SK-N-SH (cell line): Measurements from ENCODE around the gene RPL10. TPM values are rescaled to one million over a fixed set of nuclear protein-coding genes. Genes with fewer than 3 reads are reported as not detected.

Source experiments
- CTCF ChIA-PET: fragments of 300-600, 350-600 bp; formaldehyde crosslinking; extraction: SDS; loops from one replicate; lab custom pipeline; 2021; lab: Yijun Ruan, JAX
- POLR2A ChIA-PET: fragments of 350-600 bp; sonication (Branson Sonifier 250); formaldehyde crosslinking; extraction: SDS; loops from one replicate; lab custom pipeline; 2020; ENCODE audit warnings: antibody characterized with exemption, inconsistent platforms; lab: Yijun Ruan, JAX
- DNase-seq: peaks from one replicate; pipeline ENCODE4 v3.0.0; 2012
- H2AFZ ChIP-seq: fragments of 200-600 bp; sonication (generic); 2 replicates; pipeline ENCODE4 v1.8.1; 2016; ENCODE audit warnings: antibody characterized with exemption, mild to moderate bottlenecking, low read depth
- H3F3A ChIP-seq: fragments of 200-600 bp; sonication (generic); replicated peaks from 2 replicates; pipeline ENCODE3; 2016; ENCODE audit warnings: antibody characterized with exemption, mild to moderate bottlenecking; ENCODE audit not compliant: insufficient read depth
- H3K27ac ChIP-seq, 2 experiments: fragments of 200-500 bp in 1 of 2; fragments of 200-600 bp in 1 of 2; sonication (Bioruptor generic) in 1 of 2; sonication (generic), shearing (Covaris generic) in 1 of 2; 2 replicates each; pipeline versions ENCODE4 v1.5.1 to v1.6.1; 2014 to 2016; ENCODE audit warnings: low read depth in 2 of 2, inconsistent platforms in 1 of 2, low read length in 1 of 2, mild to moderate bottlenecking in 1 of 2, mixed read lengths in 1 of 2
- H3K27me3 ChIP-seq: fragments of 200-600 bp; sonication (generic), shearing (Covaris generic); 2 replicates; pipeline ENCODE4 v1.6.1; 2016; ENCODE audit warnings: mixed run types; ENCODE audit not compliant: insufficient read depth
- H3K36me3 ChIP-seq, 2 experiments: fragments of 200-500 bp in 1 of 2; fragments of 200-600 bp in 1 of 2; sonication (Bioruptor generic) in 1 of 2; sonication (generic) in 1 of 2; replicated peaks in 1 of 2; 2 replicates each; pipeline versions ENCODE3 to v1.5.1; 2014 to 2016; ENCODE audit warnings: low read length in 1 of 2, mild to moderate bottlenecking in 1 of 2; ENCODE audit not compliant: insufficient read depth in 2 of 2, control insufficient read depth in 1 of 2
- H3K4me1 ChIP-seq, 2 experiments: fragments of 200-500 bp in 1 of 2; fragments of 200-600 bp in 1 of 2; sonication (Bioruptor generic) in 1 of 2; sonication (generic), shearing (Covaris generic) in 1 of 2; 2 replicates each; pipeline versions ENCODE4 v1.5.1 to v1.6.1; 2014 to 2016; ENCODE audit warnings: low read depth in 1 of 2, low read length in 1 of 2, mixed run types in 1 of 2; ENCODE audit not compliant: insufficient read depth in 2 of 2, control insufficient read depth in 1 of 2
- H3K4me2 ChIP-seq: fragments of 200-600 bp; sonication (generic), shearing (Covaris generic); 2 replicates; pipeline ENCODE4 v1.6.1; 2017; ENCODE audit warnings: mixed run types
- H3K4me3 ChIP-seq, 2 experiments: fragments of 200-500 bp in 1 of 2; fragments of 200-600 bp in 1 of 2; sonication (Bioruptor generic) in 1 of 2; sonication (generic), shearing (Covaris generic) in 1 of 2; 2 replicates each; pipeline versions ENCODE4 v1.5.1 to v1.8.1; 2014 to 2016; ENCODE audit warnings: low read depth in 2 of 2, inconsistent platforms in 1 of 2, low read length in 1 of 2, mild to moderate bottlenecking in 1 of 2, mixed read lengths in 1 of 2, moderate library complexity in 1 of 2
- H3K79me2 ChIP-seq: fragments of 200-600 bp; sonication (generic); 2 replicates; pipeline ENCODE4 v1.8.1; 2017; ENCODE audit warnings: mild to moderate bottlenecking; ENCODE audit not compliant: insufficient read depth
- H3K9ac ChIP-seq: fragments of 200-600 bp; sonication (generic); 2 replicates; pipeline ENCODE4 v1.6.1; 2017; ENCODE audit warnings: mixed run types
- H3K9me2 ChIP-seq: fragments of 200-600 bp; sonication (generic); 2 replicates; pipeline ENCODE4 v1.6.1; 2017; ENCODE audit warnings: mixed run types
- H3K9me3 ChIP-seq: fragments of 200-600 bp; sonication (generic); 2 replicates; pipeline ENCODE4 v1.6.1; 2017; ENCODE audit warnings: mixed run types, mild to moderate bottlenecking, moderate library complexity
- H4K20me1 ChIP-seq: fragments of 200-600 bp; sonication (generic); 2 replicates; pipeline ENCODE4 v1.6.1; 2017; ENCODE audit warnings: mild to moderate bottlenecking, mixed run types; ENCODE audit not compliant: insufficient read depth
- FOSL2 ChIP-seq: IDR thresholded peaks from 2 replicates; pipeline ENCODE4 v1.4.0; 2012; ENCODE audit warnings: low read depth, mild to moderate bottlenecking, moderate library complexity, borderline replicate concordance
- FOXJ3 ChIP-seq: sonication (generic); formaldehyde crosslinking; IDR thresholded peaks from 2 replicates; pipeline ENCODE4 v1.5.1; 2020; ENCODE audit warnings: mild to moderate bottlenecking, missing genetic modification reagents
- FOXM1 ChIP-seq: IDR thresholded peaks from 2 replicates; pipeline ENCODE4 v1.4.0; 2012; ENCODE audit warnings: low read depth, mild to moderate bottlenecking
- JUND ChIP-seq: IDR thresholded peaks from 2 replicates; pipeline ENCODE4 v1.4.0; 2012
- MEF2A ChIP-seq: IDR thresholded peaks from 2 replicates; pipeline ENCODE4 v1.4.0; 2012; ENCODE audit warnings: low read depth, borderline replicate concordance
- MXI1 ChIP-seq: IDR thresholded peaks from 2 replicates; pipeline ENCODE4 v1.6.1; 2012; ENCODE audit warnings: mild to moderate bottlenecking, low read depth, low read length, improper control_type of control experiment
- RAD21 ChIP-seq: IDR thresholded peaks from 2 replicates; pipeline ENCODE4 v1.6.1; 2012; ENCODE audit warnings: mild to moderate bottlenecking, low read length
- RFX5 ChIP-seq: IDR thresholded peaks from 2 replicates; pipeline ENCODE4 v1.6.1; 2012; ENCODE audit warnings: mild to moderate bottlenecking, improper control_type of control experiment, low read length
- SMC3 ChIP-seq: IDR thresholded peaks from 2 replicates; pipeline ENCODE4 v1.6.1; 2012; ENCODE audit warnings: low read depth, low read length, improper control_type of control experiment
- WGBS: methylation state at CpG from one replicate; pipeline ENCODE4 v1.1.6; 2017; ENCODE audit warnings: low lambda C conversion rate; 5-methylcytosine and 5-hydroxymethylcytosine counted together
- polyA plus RNA-seq, 3 experiments: library from polyadenylated mRNA; depleted of rRNA; stranded (reverse); fragments of >200 nt; gene quantifications; 2 replicates each; pipeline ENCODE4 v1.2.3, GENCODE V29; 2012
- TF ChIP-seq, protein P1 (sequence below): fragments of 200-600 bp; sonication (generic); IDR thresholded peaks from 2 replicates; pipeline ENCODE4 v1.6.1; 2017; ENCODE audit warnings: antibody characterized with exemption, mild to moderate bottlenecking, moderate library complexity
- TF ChIP-seq, protein P2 (sequence below): fragments of 150-350 bp; IDR thresholded peaks from 2 replicates; pipeline ENCODE4 v1.6.1; 2016; ENCODE audit warnings: mild to moderate bottlenecking, low read depth, low read length
- TF ChIP-seq, protein P3 (sequence below): IDR thresholded peaks from 2 replicates; pipeline ENCODE4 v1.4.0; 2012; ENCODE audit warnings: low read depth, borderline replicate concordance

The RPL10 gene
- polyA plus RNA-seq, 1 of the 3 experiments (the other 2 are of a cell fraction) = 4,562 TPM

DNA sequence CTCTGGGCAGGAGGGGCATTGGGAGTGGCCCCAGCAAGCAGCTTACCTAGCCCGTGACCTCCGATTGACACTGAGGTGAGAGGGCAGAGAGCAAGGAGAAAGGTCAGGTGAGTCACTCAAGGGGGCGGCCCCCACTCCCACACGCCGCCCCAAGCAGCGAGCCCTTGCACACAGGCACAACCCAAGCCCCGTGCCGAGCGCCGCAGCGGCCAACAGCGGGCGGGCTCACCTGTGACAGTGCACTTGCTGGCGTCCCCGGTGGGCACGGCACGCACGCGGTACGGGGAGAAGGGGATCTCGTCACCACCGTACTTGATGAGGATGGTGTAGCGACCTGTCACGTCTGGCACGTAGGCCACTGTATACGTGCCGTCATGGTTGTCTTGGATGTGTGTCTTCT is 41.0 kb upstream of the RPL10 start:
- no peak overlapping the region for H3K4me3 ChIP-seq
- no peak for DNase-seq

DNA sequence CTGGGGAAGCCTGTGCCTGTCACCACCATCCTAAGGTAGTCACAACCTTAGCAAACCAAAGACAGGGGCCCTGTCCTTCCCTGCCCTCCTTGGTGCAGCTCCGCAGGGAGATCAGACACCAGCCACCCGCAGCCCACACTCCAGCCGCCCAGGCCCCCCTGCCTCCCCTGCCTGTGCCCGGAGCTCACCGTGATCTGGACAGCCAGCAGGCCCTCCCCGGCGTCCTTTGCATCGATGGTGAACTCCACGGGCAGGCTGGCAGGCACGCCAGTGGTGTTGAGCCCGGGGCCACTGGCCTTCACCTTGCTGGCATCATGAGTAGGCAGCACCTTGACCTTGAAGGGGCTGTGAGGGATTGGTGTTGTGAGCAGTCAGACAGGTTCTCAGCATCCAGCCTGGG is 40.2 kb upstream of the RPL10 start:
- TF ChIP-seq JUND = no peak
- no peak for DNase-seq
- H3K27ac ChIP-seq = no peak overlapping the region
- H3K36me3 ChIP-seq = peaks cover 3 to 72% of the 10 kb centered on the region in 2 experiments
- no peak overlapping the region for H2AFZ ChIP-seq
- H3K4me2 ChIP-seq = no peak overlapping the region
- no peaks in the 10 kb centered on the region for H3K9me2 ChIP-seq
- no peaks in the 10 kb centered on the region for H3K4me1 ChIP-seq
- H3K27me3 ChIP-seq = no peaks in the 10 kb centered on the region
- ChIA-PET POLR2A (interaction anchor here (1.9 kb wide), 1 partner anchor 12 kb away, joined by 4 read pairs; no protein-coding TSS in a partner anchor), CTCF (no interaction called here)
- peaks cover 57% of the 10 kb centered on the region for H3F3A ChIP-seq
- no peak overlapping the region for H3K9ac ChIP-seq
- peaks cover 63% of the 10 kb centered on the region for H3K79me2 ChIP-seq
- H3K4me3 ChIP-seq = no peak overlapping the region
- WGBS = 80% methylated on average over 1 of the region's 11 CpGs
- peaks cover 98% of the 10 kb centered on the region for H4K20me1 ChIP-seq
- H3K9me3 ChIP-seq = no peaks in the 10 kb centered on the region

More for the DNA sequence above, 41.0 kb upstream of the RPL10 start:
- H3F3A ChIP-seq = peaks cover 55% of the 10 kb centered on the region
- H3K79me2 ChIP-seq = peaks cover 55% of the 10 kb centered on the region
- H3K9ac ChIP-seq = no peak overlapping the region
- no peaks in the 10 kb centered on the region for H3K4me1 ChIP-seq
- TF ChIP-seq FOXJ3 (CRISPR knock-in tag) (no peak), RFX5 (no peak), MEF2A (no peak), MXI1 (no peak), SMC3 (no peak), FOXM1 (no peak), RAD21 (no peak), FOSL2 (no peak)
- TF ChIP-seq, protein P1, sequence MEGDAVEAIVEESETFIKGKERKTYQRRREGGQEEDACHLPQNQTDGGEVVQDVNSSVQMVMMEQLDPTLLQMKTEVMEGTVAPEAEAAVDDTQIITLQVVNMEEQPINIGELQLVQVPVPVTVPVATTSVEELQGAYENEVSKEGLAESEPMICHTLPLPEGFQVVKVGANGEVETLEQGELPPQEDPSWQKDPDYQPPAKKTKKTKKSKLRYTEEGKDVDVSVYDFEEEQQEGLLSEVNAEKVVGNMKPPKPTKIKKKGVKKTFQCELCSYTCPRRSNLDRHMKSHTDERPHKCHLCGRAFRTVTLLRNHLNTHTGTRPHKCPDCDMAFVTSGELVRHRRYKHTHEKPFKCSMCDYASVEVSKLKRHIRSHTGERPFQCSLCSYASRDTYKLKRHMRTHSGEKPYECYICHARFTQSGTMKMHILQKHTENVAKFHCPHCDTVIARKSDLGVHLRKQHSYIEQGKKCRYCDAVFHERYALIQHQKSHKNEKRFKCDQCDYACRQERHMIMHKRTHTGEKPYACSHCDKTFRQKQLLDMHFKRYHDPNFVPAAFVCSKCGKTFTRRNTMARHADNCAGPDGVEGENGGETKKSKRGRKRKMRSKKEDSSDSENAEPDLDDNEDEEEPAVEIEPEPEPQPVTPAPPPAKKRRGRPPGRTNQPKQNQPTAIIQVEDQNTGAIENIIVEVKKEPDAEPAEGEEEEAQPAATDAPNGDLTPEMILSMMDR = no peak
- TF ChIP-seq, protein P2, sequence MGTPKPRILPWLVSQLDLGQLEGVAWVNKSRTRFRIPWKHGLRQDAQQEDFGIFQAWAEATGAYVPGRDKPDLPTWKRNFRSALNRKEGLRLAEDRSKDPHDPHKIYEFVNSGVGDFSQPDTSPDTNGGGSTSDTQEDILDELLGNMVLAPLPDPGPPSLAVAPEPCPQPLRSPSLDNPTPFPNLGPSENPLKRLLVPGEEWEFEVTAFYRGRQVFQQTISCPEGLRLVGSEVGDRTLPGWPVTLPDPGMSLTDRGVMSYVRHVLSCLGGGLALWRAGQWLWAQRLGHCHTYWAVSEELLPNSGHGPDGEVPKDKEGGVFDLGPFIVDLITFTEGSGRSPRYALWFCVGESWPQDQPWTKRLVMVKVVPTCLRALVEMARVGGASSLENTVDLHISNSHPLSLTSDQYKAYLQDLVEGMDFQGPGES = no peak
- TF ChIP-seq, protein P3, sequence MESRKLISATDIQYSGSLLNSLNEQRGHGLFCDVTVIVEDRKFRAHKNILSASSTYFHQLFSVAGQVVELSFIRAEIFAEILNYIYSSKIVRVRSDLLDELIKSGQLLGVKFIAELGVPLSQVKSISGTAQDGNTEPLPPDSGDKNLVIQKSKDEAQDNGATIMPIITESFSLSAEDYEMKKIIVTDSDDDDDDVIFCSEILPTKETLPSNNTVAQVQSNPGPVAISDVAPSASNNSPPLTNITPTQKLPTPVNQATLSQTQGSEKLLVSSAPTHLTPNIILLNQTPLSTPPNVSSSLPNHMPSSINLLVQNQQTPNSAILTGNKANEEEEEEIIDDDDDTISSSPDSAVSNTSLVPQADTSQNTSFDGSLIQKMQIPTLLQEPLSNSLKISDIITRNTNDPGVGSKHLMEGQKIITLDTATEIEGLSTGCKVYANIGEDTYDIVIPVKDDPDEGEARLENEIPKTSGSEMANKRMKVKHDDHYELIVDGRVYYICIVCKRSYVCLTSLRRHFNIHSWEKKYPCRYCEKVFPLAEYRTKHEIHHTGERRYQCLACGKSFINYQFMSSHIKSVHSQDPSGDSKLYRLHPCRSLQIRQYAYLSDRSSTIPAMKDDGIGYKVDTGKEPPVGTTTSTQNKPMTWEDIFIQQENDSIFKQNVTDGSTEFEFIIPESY = no peak
- TF ChIP-seq, all 33 proteins: peak for 0
- H3K9me3 ChIP-seq = no peaks in the 10 kb centered on the region
- WGBS = 74% methylated on average over 21 of the region's 27 CpGs
- no peaks in the 10 kb centered on the region for H3K9me2 ChIP-seq
- no peaks in the 10 kb centered on the region for H3K27me3 ChIP-seq
- H2AFZ ChIP-seq = no peak overlapping the region
- ChIA-PET POLR2A (interaction anchor here (1.9 kb wide), 1 partner anchor 13 kb away, joined by 4 read pairs; no protein-coding TSS in a partner anchor), CTCF (no interaction called here)
- peaks cover 98% of the 10 kb centered on the region for H4K20me1 ChIP-seq
- peaks cover 3 to 76% of the 10 kb centered on the region in 2 experiments for H3K36me3 ChIP-seq
- no peak overlapping the region for H3K4me2 ChIP-seq
- no peak overlapping the region for H3K27ac ChIP-seq
